GM18858 (cell line): ENCODE results near the gene RNU11.
"Not testable (repeated sequence)": the region's sequence is repeated elsewhere in the genome, so short reads cannot be mapped to it uniquely, and the experiment has no call there.

ENCODE experiments used
- ATAC-seq: cut with Tn5 transposase; IDR thresholded peaks from one replicate; pipeline ENCODE4 v1.9.1; 2021; ENCODE audit not compliant: unreplicated experiment

The RNU11 gene

DNA sequence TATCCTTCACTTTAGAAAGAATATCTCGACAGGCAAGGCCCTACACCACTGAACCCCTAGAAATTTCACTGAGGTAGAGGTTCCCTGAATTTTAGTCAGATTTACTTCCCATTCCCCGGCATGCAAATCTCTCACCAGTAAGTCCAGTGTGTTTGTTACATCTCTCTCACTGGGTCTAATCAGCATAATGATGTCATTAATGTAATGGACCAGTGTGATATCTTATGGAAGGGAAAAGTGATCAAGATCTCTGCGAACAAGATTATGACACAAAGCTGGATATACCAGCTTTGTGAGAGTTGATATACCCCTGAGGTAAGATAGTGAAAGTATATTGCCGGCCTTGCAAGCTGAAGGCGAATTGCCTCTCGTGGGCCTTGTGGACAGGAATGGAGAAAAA, 7.9 kb downstream of the RNU11 start:
- no peak for ATAC-seq

GRCh38 chr1:28663871-28664470, 15.6 kb downstream of the RNU11 start:
- no peak for ATAC-seq

DNA sequence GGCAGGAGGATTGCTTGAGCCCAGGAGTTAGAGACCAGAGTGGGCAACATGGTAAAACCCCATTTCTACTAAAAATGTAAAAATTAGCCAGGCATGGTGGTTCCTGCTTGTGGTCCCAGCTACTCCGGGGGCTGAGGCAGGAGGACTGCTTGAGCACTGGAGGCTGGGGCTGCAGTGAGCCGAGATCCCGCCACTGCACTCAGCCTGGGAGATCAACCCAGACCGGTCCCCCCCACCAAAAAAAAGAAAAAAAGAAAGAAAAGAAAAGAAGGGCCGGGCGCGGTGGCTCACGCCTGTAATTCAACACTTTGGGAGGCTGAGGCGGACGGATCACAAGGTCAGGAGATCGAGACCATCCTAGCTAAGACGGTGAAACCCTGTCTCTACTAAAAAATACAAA, 18.4 kb downstream of the RNU11 start:
- ATAC-seq, result no peak

DNA sequence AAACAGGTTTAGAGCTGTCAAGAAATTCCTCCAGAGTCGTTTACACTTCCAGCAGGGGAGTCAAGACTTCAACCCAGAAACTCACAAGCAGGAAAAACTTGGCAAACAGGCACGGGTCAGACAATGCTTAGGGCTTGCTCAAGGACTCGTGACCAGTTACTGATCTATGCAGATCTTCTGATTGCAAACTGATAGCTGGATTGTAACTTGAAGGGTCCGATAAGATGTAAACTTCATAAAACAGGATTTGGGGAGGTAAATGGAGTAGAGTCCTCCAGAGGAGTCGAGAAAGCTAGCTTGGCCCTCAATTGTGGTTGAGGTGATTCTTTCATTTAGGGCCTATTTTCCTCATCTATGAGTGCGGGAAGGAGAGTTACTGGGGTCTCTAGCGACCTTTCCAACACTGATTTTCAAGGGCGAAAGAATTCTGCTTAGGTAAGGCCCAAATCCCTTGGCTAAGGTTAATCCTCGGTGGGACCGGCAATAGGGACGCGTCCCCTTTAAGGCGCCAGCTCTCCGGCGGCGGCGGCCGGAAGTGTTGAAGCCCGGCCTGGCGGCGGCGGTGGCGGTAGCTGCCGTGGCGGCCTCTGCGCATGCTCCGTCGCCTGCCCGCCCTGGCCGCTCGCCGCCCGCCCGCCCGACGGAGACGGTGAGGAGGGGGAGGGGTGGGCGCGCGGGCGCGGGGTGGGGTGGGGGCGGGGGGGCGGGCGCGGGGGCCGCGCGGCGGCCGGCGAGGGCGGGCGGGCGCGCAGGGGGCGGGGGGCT, 20.0 kb downstream of the RNU11 start, which contains the start of gene GMEB1:
Gene GMEB1 (plus strand): TSS at position 594 of the 765 bp plus-strand sequence. CDS start 14,829 bp downstream, outside the sequence.
- peak; percentile 46 for ATAC-seq

- ATAC-seq, result peak; percentile 29
These were observed 20.7 kb downstream of the RNU11 start for GRCh38 chr1:28668956-28669723.

DNA sequence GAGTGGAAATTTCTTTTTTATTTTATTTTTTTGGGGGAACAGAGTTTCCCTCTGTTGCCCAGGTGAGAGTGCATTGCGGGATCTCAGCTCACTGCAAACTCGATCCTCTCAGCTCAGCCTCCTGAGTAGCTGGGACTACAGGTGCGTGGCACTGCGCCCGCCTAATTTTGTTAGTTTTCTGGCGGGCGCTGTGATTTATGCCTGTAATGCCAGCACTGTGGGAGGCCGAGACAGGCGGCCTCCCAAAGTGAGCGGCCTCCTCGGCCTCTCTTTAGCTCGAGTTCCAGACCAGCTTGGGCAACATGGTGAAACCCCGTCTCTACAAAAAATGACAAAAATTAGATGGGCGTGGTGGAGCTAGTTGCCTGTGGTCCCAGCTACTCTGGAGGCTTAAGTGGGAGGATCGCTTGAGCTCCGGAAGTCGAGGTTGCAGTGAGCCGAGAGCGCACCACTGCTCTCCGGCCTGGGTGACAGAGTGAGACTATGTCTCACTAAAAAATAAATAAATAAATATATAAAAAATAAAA, 22.9 kb downstream of the RNU11 start:
- ATAC-seq, result no peak

DNA sequence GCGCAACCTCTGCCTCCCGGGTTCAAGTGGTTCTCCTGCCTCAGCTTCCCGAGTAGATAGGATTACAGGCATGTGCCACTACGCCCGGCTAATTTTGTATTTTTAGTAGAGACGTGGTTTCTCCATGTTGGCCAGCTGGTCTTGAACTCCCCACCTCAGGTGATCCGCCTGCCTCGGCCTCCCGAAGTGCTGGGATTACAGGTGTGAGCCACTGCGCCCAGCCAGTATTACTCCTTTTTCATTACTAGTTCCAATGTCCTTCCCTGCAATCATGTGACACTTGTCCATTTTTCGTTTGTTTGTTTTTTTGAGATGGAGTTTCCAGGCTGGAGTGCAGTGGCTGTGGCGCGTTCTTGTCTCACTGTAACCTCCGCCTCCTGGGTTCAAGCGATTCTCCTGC, 24.6 kb downstream of the RNU11 start:
- ATAC-seq, result not testable (repeated sequence)

DNA sequence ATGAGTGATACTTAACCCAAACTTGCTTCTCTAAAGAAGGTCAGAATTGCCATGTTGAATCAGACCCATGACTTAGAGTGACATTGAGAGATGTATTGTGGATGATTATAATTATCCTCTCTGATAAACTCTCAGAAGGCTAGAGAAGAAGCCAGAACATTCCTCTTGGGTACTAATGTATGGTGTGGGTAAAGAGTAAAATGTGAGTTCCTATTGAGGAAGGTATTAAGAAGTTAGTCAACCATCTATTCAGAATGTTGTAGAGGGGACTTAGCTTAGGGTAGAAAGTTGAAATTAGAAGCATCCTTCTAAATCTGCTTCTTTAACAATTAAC, 27.5 kb downstream of the RNU11 start:
- ATAC-seq, result no peak

DNA sequence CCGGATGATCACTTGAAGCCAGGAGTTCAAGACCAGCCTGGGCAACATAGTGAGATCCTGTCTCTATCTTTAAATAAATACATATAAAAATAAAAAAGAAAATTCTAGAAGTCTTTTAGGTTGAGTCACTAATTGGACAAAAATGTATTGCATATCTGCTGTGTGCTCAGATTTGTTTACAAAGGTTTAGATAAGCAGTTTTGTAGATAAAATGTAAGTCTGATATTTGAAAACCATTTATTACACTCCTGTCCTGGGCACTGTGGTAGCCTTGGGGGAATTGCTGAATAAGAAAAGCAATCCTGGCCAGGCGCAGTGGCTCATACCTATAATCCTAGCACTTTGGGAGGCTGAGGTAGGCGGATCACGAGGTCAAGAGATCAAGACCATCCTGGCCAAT, 31.8 kb downstream of the RNU11 start:
- no peak for ATAC-seq

GRCh38 chr1:28682840-28683239, 34.4 kb downstream of the RNU11 start:
- no peak for ATAC-seq

DNA sequence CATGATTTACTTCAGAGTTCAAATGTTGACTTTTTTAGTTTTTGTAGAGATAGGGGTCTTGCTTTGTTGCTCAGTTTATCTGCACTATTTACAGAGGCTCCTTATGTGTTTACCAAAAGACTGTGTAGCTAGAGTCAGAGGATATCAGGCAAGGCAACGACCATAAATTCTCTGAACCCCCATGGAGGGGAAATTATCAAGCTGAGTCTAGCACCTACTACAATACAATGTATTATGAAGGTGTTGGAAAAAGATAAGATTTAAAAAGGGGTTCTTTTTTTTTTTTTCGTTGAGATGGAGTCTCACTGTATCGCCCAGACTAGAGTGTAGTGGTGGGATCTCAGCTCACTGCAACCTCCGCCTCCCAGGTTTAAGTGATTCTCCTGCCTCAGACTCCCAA, 36.5 kb downstream of the RNU11 start:
- ATAC-seq, result no peak

- not testable (repeated sequence) for ATAC-seq
These were observed 43.2 kb downstream of the RNU11 start for GRCh38 chr1:28691627-28692026.
